Renal cortex interstitium (tissue), 11 donors: ENCODE data around the gene FAM98B. TPM values are rescaled to one million over a fixed set of nuclear protein-coding genes. Genes with fewer than 3 reads are reported as not detected.

Experiments used
- DNase-seq, 11 donors: peaks; one replicate each; pipeline ENCODE4 v3.0.0-alpha.2; 2013; ENCODE audit warnings: low read depth in 9 of 11, low spot score in 4 of 11; ENCODE audit errors: extremely low read depth in 1 of 11
- polyA plus RNA-seq, 3 donors: library from polyadenylated mRNA; unstranded; fragments of 120-200 nt; gene quantifications; one replicate each; pipeline ENCODE4 v1.2.1, GENCODE V29; 2013; ENCODE audit not compliant: insufficient read length in 3 of 3

Gene FAM98B
- polyA plus RNA-seq, 3 donors = 68.2 to 90.3 (median 74.2) TPM

DNA sequence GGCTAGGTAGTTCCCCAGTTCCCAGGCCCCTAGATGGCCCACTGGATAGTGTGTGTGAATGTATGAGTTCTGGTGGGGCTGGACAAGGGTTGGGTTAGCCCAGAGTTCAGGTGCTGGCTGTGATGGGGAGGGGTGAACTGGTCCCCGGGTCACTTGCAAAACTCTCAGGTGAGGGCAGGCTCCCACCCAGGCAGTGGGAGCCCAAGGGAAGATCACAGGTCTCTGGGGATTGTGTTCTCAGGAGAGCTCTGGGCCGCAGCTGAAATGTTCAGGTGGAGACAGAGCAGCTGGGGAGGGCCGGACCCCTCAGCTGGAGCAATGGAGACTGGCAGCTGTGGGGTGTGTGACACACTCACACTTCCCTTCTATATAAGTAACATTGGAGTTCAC, 12.8 kb upstream of the FAM98B start:
- no peak for DNase-seq

DNA sequence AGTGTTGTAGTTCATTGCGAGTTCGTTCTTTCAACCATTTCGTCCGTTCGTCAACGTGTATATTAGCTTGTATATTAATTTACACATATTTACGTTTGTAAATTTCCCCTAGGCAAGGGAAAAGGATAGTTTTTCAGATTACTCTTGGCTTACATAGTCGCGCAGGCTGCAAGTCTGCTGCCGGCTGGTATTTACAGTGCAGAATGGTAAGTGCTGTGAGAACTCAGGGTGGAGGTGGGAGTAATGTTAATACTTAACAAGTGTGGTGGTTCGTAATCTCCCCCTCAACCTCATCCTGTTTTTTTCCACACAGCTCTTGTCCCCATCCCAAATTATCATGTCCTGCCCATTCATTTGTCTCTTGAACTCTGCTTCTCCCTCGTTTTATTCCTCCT, 766 bp downstream of the FAM98B start:
- peak in 1 of 11 donors; percentile 21 for DNase-seq

DNA sequence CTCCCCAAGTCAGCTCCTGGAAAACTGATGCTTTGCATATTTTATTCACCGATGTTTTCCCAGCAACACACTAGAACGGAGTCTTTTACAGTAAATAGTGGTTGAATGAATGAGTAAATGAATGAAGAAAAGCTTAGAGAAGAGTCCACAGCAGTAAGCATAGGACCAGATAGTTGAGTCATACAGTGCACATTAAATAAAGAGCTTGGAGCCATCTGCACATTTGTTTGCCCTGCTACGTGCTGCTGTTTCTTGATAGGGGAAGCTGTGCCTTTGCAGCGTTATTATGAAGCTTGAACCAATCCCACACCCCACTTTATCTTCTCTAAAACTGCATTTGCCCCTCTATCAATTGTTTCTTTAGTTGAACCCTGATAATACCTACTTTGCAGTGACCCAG, 1.2 kb downstream of the FAM98B start:
- no peak for DNase-seq

DNA sequence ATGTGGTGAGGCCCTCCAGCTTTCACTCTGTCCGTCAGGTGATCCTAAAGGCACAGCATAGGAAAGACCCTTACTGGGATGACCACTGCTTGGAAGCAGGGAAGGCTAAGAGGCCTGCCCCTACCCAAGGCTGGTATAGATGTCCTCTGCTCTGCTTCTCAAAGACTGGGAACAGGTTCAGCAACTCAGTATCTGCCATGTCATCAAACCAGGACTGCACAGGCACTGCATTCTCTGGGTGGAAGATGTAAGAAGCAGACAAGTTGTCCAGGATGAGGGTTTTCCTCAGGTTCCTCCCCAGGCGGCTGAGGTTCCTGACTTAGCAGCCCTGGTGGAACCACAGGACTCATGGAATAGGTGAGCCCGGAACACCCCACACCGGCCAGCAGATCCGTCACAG, 4.7 kb downstream of the FAM98B start:
- no peak for DNase-seq

DNA sequence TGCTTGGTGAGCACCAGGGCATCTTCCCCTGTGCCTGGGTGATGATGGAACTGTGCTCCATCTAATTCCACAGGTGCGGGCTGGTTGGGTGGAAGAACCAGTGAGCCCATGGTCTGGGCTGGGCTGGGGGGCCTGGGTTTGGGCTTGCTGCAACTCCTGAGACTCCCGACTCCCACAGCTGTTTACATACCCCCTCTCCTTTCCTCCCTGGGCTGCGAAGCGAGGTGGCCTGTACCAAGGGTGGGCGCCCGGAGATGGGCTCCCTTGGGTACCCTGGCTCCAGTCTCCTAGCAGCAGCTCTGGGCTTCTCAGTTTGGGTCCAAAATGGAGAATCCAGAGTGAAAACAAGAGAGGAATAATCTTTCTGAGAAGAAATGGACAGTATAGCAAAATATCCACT, 5.6 kb downstream of the FAM98B start:
- DNase-seq = no peak

DNA sequence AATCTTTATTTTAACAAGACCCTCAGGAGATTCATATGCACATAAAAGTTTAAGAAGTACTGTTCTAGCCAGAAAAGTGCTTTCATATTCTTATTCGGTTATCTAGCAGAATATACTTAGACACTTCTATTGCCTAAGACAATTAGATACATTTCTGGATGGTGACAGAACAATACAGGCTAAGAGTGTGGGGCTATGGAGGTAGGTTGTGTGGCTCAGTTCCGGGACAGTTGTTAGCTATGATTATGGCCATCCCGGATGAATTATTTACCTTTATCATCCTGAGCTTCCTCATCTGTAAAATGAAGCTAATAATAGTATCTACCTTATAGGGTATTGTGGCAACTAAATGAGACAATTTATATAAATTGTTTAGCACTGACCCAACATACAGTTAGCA, 6.6 kb downstream of the FAM98B start:
- DNase-seq = no peak

DNA sequence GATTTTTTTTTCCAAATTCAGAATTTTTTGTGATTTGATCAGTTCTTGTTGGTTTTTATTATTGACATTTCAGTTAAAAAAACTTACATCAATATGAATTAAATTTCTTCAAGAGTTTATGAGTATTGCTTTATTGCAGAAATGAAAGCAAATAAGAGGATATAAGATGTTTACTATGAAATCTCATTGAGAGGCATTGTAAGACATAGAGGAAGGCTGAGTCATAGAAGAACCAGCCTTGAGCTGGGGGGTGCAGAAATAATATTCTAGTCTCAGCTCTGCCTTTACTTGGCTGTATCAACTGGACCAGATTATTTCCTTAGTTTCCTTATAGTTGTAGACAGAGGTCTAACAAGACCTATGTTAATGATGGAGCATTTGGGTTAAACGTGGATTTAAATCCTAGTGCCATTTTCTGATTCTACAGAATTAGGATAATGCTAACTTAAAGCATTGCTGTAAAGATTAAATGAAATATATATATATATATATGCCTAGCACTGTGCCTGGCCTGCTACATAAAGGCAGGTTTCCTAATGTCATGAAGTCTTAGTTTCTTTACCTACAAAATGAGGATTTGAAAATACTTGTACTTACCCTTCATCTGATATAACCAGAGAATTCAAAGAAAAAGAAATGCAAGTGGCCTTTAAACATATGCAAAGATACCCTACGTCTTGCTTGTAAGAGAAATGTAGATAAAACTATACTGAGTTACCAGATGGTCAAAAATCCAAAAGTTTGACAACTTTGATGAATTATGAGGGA, 7.3 kb downstream of the FAM98B start:
- DNase-seq = no peak

DNA sequence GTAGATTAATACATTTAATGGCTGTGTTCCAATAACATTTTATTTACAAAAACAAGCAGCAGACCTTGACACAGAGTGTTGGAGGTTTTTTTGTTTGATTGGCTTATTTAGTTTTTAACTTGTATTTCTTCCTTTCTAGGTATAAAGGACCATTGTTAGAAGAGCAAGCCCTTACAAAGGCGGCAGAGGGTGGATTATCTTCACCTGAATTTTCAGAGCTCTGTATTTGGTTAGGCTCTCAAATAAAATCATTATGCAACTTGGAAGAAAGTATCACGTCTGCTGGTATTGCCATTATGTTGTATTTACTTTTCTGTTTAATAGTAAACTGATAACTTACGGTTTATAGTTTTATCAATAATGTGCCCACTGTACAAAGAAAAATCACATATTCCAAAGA, 10.0 kb downstream of the FAM98B start:
- DNase-seq = no peak

DNA sequence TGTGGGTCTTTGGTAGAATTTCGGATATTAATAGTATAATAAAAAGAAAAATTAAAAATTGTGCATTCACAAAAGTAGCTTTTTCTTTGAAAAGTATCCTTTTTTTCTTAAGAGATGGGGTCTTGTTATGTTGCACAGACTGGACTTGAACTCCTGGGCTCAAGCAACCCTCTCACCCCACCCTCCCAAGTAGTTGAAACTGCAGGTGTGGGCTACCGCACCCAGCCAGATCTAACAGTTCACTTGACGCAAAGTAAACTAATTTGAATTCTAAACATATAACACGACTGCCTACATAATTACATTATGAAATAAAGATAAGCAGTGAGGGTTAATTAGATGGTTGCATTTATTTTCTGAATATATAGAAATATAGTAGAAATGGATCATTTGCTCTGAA, 10.7 kb downstream of the FAM98B start:
- DNase-seq = no peak

DNA sequence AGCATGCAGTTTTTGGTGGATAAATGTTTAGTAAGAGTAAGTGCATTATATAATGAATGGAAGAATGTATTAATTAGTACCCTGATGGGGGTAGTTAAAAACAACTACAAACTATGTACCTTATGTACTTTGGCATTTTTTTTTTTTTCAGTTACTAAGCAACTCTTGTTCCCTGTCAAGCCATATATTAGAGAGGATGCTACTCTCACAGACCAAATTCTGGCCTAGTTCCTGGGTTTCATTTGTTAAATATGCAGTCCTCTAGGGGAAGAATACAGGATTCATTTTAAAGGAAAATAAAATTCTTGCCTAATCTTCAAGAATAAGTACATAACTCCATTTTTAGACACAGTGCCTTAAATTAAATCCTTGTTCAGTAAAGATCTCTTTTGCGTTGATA, 16.9 kb downstream of the FAM98B start:
- no peak for DNase-seq

DNA sequence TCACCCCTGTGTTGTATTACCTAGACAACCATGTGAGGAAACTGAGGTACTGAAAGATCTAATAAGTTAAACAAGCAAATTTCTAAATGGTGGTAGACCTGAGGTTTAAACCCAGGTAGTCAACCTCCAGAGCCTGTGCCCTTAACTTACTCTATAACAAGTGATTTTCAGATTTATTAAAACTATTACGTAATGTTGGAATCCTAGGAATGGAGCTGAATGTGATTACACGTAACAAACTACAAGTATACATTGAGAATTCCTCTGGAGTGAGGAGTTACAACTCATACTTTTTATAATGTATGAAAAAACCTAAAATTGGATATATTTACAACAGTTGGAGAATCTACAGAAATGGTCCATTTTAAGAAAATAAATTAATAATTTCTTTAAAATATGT, 18.0 kb downstream of the FAM98B start:
- no peak for DNase-seq

DNA sequence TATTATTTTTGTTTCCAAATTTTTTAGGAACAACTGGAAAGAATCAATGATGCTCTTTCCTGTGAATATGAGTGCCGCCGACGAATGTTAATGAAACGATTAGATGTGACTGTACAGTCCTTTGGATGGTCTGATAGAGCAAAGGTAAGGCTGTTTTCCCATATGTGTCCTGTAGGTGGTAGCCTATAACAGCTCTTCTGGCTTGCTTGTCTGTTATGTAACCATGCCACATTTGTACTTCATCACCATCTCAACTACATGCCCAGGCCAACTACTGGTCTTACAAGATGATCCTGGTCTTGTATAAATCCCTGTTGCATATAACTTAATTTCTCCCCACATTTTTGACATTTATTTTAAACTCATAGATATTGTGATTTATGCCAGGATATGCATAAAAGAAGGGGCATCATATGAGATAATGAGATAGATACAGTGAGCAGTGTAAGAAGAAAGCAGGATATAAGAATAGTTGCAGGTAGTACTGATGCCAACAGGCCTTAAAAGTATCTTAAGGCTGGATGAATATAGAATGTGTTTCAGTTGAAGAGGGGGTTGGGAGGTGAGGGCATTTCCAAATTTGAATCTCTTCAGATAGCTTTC, 20.3 kb downstream of the FAM98B start:
- peak in 10 of 11 donors; percentile 28 to 63 (median 45) for DNase-seq

DNA sequence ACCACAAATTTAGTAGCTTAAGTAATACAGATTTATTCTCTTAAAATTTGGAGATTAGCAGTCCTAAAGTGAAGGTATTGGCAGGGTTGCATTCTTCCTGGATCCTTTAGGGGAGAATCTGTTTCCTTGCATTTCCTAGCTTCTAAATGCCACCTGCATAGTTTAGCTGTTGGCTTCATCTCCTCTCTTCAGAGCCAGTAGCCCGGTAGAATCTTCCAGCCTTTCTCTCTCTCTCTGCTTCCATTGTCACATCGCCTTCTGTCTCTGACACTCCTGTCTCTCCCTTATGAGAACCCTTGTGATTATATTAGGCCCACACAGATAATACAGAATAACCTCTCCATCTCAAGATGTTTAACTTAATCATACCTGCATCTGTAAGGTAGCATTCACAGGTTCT, 21.4 kb downstream of the FAM98B start:
- DNase-seq = no peak

DNA sequence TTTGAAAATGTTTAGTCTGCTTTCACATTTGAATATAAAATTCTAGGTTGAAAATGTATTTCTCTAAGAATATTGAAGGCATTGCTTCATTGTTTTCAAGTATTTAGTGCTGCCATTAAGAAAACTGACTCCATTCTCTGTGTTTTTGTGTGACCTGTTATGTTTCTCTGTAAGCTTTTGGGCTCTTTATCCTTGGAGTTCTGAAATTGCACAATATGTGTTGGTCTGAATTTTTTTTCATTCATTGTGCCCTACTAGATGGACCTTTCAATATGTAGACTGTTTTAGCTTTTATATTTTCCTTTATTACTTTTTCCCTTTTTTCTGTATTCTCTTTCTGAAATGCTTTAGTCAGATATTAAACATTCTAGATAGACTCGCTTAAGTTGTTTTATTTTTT, 22.2 kb downstream of the FAM98B start:
- no peak for DNase-seq

DNA sequence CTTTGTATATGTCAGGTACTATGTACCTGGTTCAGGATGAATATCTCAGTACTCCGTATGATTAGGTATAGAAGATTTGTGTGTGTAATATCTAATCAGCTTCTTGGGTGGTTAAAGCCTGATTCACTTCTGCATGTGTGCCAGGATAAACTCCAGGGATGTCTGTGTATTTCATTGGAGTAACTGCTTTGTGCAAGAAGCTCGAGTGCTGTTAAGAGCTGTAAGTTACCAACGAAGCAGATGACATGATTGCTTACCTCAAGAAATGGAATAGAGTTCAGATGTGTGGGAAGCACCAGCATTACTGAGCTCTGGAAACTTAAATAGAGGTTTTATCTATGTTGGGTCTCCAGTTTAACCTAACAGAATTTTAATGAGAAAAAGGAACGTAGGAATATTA, 23.7 kb downstream of the FAM98B start:
- no peak for DNase-seq

DNA sequence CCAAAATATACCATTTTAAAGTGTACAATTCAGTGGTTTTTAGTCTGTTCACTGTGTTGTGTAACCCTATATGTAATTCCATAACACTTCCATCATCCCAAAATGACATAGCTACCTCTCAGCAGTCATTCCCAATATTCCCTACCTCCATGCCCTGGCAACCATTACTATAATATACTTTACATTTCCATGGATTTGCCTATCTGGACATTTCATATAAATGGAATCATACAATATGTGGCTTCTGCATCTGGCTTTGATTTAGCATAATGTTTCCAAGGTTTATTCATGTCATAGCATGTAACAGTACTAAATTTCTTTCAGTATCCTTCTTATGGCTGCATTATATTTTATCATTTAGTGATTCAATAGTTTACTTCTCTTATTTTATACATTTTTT, 25.3 kb downstream of the FAM98B start:
- DNase-seq = no peak

DNA sequence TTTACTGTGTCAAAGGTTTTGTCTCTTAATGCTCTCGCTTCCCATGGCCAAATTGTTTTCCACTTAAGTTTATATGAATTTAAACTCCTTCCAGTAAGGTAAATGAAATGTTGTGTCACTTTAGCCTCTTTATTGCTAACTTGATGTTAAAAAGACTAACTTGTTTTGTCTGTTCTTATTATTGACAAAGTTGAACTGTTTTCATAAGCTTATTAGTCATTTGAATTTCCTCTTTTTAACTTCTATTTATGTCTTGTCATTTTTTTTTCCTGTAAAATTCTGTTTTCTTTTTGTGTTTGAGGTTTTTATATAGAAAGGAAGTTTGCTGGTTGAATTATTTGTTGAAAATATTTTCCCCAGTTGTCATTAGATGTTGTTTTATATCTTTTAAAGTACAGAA, 25.8 kb downstream of the FAM98B start:
- DNase-seq = no peak

DNA sequence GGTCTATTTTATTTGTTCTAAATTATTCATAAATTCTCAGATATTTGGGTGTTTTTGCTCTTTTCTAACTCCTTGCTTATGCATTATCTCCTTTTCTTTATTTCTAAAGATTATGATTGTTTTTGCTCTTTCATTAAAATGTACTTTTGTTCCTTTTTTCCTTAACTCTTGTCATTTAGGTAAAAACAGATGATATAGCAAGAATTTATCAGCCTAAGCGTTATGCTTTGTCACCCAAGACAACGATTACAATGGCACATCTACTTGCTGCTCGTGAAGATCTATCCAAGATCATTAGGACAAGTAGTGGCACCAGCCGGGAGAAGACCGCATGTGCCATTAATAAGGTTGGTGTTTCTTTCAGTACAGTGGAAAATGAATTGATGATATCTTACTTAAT, 27.2 kb downstream of the FAM98B start:
- DNase-seq = no peak

DNA sequence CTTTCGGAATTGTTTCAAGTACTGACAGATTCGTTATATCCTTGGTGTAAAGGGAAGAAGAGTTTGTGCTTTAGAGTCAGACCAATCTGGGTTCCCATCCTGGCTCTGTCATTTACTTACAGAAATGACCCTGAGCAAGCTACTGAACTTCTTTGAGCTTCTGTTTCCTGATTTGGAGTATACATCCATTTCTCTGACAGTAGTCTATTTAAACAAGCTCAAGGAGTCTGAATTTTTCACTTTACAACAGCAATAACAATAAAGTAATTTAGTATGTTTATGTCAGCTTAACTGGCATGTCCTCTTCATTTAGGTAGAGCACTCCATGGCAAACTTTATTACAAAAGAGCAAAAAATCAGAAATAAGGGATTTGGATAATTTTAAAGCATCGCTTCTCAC, 27.8 kb downstream of the FAM98B start:
- DNase-seq = no peak

DNA sequence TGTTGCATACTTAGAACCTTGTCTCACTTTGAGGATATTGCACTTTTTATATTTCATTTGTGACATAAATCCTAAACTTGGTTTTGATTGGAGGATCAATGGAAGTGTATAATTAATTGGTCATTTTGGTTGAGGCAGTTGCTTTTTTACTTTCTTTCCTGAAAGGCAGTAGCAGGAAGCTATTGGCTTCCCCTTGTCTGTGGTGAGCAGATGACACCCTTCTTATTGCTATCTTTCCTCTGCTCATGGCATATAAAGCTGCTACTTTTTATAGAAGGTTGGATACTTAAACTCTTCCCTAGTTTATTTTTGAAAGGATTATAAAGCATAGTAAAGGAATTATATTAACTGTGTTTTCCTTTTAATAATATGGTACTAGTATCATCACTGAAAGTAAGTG, 28.6 kb downstream of the FAM98B start:
- DNase-seq = no peak

DNA sequence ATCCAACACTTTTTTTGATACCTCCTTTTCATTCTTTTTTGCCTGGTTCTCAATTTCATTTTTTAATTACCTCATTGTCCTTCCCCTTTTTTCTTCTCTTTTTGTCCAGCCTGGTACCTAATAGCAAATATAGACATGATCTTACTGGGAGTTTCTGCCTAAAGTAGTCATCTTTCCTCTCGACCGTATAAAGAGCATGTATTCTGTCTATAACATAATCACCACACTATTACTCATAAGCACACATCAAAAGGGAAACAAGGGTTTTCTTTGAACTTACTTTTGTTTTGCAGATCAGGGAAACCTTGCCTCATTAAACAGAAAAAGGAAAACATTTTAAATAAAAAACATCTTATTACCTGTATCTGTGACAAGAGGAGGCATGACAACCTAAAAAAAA, 33.0 kb downstream of the FAM98B start:
- no peak for DNase-seq
